GM21360 (cell line): ENCODE measurements around the gene SHANK3.

Experiments
- ATAC-seq: cut with Tn5 transposase; IDR thresholded peaks from one replicate; pipeline ENCODE4 v1.9.1; 2021; ENCODE audit warnings: mild to moderate bottlenecking, moderate library complexity; ENCODE audit not compliant: unreplicated experiment

SHANK3 gene

DNA sequence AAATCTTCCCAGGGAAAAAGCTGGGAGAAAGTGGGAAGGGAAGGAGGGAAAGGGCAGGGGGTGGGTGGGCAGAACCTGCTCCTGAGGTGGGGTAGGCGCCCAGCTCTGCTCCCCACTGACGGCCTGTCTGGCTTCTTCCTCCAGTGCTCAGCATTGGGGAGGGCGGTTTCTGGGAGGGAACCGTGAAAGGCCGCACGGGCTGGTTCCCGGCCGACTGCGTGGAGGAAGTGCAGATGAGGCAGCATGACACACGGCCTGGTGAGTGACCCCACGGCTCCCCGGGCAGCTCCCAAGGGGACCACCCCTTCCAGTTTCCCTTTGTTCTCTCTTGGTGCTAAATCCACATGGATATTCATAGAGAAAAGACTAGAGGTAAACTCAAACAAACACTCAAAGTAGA is 25.9 kb downstream of the SHANK3 start:
- ATAC-seq, result no peak

DNA sequence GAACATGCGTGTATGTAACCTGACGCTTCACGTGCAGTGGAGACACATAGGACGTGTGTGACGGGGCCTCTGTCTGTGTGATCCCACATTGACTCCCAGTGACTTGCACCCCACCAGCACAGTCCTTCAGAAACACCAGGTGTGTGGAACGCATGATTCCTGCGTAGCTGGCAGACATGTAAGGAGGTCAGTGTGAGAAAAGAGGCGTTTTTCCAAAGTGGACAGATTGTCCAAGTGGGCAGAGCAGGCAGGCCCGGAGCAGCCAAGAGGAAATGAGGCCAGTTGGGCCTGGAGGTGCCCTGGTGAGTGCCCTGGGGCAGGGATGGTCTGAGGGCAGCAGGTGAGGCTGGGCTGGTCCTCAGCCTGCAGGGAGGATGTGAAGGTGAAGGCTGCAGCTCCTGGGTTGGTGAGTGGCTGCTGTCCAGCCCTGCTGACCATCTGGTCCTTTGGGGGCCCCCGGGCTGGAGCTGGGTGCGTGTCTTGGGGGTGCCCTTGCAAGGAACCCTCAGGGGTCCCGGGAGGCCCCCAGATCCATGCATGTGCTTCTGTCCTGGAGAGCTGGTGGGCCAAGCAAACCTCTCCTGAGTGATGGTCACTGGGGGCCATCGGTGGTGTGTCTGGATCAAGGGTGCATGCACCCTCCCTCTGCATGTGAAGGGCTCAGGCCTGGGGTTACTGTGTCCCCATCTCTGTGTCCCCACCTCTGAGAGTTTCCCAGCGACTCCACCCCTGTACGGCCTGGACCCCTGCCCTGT is 26.6 kb downstream of the SHANK3 start:
- no peak for ATAC-seq

DNA sequence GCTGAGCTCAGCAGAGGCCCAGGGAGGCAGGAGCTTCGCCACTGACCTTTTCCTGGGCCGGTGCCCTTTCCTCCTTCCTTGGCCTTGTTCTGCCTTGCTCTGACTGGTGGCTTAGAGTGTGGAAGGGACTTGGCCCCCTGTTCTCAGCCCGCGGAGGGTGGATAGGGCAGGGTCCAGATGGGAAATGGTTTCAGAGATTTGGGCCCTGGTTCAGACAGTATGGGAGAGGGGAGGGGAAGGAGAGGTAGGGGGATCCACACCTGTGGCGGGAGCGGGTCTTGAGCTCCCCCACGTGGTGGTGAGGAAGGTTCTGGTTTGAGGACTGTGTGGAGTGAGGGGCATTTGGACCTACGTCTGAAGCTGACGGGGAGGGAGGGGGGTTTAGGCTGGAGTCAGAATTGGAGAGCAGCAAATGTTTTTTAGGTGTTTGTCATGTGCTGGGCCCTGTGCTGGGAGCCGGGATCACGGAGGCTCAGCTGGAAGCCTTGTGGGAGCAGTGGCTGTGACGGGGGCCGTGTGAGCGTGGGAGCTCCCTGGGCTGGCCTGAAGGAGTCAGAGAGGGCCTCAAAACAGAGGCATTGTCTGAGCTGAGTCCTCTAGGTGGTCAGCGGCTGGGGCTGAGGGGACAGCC is 27.2 kb downstream of the SHANK3 start:
- ATAC-seq, result no peak

DNA sequence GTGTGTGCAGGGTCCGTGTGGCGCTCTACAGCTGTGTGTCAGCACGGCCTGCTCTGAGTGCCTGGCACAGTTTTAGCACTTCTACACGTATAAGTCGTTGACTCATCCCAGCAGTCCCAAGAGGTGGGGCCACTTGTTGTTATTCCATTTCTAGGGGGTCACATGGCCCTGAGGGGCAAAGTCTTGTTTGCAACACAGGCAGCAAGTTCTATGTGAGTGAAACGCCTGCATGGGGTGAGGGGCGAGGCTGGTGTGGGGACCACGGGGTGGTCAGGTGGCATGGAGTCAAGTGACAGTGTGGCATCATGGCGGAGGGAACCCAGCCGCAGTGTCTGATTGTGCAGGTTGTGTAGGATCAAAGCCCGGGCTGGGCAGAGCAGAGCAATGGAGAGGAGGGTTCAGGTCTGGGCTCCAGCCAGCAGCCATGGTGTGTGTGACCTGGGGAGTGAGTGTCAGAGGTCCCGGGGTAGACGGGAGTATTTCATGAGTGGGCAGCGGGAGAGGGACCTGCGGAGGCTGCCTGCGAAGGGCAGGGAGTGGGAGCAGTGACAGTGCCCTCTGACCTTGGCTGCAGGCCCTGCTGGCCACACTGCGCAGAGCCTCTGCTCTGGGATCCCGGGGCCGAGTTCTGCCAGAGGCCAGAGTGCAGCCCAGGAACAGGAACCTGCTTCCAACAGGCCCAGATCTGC is 27.9 kb downstream of the SHANK3 start:
- ATAC-seq, result no peak

DNA sequence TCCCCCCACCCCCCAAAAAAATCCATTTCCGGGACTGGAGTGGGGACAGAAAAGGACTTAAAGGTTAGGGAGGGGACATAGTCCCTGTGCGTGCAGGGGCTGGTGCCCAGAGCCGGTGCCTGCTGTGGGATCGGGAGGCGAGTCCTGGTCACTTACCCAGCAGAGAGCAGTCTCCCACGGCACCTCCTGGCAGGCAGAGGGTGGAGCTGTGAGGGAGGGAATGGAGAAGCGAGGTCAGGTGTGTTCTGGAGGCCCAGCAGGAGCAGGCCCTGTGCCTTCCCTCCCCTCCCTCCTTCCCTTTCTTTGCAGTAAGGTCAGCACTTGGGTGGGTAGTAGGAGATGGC is 28.4 kb downstream of the SHANK3 start:
- ATAC-seq, result no peak

DNA sequence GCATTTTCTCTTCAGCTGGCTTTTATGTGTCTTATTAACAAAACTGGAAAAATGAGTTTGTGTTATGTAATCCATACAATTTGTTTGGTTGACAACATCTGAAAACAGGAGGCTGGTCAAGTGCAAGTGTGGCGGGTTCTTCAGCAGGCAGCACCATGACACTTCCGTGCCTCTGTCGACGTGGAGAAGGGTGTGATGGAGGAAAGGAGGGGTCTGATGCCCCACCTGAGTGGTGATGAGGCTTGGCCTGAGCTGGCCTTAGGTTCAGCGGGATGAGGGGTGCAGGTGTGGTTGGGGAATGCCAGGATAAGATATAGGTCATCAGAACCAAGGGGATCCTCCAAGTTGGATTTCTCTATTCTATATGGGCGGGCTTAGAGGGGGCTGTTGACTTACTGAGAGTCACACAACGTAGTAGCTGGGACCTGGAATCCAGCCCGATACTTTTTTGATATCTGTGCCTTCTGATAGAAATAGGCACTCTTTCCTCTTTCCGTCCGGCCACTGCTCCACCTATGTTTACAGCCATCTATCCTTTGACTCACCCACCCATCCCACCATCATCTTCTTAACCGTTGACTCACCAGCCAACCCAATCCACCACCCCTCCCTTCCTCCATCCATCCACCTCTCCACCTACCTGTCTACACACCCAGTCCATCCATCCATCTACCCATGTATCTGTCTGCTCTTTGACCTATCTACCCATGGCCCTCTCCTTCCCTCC is 29.0 kb downstream of the SHANK3 start:
- ATAC-seq, result no peak

DNA sequence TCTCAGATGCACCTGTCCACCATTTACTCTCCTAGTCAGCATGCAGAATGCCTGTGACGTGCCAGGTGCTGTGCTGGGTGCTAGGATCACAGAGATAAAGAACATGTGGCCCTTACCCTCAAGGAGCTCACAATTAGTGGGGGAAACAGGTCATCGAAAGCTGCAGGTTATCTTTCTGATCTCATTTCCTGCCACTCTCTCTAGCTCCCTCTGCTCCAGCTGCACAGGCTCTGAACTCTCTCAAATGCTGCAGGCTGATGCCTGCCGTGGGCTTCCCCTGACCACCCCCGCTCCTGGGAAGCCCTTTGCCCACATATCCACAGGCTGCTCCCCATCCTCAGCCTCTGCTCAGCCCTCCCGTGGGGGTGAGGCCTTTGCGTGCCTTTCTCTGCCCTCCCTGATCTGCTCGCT is 29.6 kb downstream of the SHANK3 start:
- no peak for ATAC-seq

DNA sequence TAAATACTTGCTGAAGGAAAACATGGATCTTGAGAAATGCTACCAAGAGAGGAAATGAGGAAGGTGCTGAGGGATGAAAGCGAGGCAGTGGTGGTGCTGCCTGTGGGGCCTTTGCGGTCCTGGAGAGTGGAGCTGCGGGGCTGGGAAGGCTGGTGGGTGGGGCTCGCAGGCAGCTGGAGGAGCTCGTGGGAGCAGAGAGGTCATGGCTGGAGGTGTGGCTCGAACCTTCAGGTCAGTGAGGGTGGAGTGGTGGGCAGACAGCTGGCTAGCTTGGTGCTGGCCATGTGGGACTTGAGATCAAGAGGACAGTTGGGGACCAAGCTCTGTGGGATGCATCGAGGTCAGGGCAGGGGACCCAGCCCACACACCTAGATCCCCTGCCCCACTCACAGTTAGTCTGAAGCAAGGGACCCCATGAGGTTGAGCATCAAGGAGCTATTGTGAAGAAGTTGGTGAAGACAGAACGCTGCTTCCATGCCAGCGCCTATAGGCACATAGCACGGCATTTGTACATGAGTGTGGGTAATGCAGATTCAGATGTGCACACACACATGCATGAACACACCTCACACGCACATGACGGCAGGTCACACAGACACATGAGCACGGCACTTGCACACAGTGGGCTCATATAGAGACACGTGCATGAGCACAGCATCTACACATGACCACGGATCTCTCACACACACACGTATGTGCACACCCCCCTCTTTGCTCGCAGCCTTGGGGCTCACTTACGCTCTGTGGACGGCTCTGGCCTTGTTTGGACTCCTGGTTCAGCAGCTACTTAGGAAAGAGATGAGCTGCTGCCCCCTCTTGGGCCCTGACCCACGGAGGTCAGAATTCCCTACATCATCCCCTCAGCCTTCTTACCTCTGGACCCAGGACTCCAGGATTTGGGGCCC is 30.4 kb downstream of the SHANK3 start:
- no peak for ATAC-seq

DNA sequence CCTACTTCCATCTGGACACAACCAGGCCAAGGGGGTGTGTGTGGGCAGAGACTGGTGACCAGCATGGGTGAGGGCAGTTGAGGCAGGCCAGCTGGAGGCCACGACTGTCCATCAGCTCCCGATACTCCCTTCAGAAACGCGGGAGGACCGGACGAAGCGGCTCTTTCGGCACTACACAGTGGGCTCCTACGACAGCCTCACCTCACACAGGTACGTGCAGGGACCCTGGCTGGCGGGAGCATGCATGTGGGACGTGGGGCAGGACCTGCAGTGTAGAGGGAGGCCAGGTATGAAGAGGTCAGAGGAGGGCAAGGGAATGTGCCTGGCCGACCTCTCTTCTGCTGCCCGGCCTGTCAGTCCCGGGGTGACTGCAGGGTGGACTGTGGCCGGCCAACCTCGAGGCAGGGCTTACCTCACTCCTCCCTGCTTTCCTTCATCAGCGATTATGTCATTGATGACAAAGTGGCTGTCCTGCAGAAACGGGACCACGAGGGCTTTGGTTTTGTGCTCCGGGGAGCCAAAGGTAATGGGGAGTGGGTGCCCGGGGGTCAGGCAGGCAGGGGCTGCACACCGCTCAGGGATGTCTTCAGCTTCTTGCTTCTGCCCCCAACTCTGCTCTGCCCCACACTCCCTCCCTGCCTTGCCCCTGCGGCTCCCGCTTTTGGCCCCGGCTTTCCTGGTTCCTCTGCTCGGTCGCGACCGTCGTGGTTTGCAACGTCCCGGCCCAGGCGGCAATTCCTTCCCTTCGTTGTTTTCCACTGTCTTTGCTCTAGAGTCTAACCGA is 31.3 kb downstream of the SHANK3 start:
- ATAC-seq, result no peak

DNA sequence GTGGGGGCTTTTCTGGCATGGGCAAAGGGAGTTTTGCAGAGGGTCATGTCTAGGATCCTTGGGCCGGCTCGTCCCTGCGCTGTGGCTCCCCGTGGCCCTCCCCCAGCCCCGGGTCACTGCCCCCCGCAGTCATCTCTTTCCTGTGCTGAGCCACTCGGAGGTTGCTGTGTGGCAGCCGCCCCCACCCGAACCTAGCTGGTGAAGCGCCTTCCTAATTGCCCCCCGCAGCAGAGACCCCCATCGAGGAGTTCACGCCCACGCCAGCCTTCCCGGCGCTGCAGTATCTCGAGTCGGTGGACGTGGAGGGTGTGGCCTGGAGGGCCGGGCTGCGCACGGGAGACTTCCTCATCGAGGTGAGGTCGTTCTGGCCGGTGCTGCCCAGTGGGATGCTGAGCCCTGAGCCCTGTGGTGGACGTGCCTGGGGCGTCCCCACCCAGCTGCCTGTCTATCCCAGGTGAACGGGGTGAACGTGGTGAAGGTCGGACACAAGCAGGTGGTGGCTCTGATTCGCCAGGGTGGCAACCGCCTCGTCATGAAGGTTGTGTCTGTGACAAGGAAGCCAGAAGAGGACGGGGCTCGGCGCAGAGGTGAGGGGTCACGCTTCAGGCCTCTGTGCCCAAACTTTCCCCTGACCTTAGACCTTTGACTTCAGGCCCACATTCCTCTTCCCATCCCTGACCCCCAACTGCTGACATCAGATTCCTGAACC is 32.0 kb downstream of the SHANK3 start:
- ATAC-seq, result no peak

DNA sequence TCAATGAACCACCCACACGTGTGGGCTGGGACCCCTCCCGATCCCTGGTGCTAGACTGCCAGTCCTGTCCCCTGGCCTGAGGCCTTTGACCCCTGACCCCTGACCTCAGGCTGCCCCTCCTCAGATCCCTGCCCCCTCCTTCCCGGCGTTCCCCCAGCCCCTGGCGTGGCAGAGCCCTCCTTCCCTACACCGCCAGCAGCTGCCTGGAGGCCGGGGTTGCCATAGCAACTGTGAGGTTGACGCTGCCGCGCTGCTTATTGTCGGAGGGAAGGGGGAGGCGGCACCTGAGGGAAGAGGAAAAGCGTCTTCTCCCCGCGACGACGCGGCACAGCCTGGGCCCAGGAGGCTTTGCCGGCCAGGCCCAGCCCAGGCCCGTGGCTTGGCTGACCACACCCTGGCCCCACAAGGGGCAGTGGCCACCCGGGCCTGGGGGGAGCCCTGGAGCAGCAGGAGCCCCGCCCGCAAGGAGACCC is 32.6 kb downstream of the SHANK3 start:
- no peak for ATAC-seq

DNA sequence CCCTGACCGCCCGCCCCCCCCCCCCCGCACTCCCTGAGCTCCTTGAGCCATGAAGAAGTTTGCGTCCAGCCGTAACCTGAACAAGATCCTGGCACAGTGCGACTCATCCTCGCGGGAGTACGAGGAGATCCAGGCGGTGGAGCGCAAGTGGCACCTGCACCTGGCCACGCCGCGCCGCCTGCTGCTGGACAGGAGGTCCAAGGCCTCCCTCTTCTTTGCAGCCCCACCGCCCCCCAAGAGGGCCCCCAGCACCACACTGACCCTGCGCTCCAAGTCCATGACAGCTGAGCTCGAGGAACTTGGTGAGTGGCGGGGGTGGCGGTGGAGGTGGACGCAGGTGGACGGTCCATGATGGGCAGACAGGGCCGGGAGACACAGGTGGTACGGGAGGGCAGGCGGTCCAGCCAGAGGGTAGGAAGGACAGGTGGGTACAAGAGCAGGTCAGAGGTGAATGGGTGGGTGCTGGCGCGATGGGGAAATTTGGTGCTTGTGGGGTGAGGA is 33.3 kb downstream of the SHANK3 start:
- ATAC-seq, result no peak

DNA sequence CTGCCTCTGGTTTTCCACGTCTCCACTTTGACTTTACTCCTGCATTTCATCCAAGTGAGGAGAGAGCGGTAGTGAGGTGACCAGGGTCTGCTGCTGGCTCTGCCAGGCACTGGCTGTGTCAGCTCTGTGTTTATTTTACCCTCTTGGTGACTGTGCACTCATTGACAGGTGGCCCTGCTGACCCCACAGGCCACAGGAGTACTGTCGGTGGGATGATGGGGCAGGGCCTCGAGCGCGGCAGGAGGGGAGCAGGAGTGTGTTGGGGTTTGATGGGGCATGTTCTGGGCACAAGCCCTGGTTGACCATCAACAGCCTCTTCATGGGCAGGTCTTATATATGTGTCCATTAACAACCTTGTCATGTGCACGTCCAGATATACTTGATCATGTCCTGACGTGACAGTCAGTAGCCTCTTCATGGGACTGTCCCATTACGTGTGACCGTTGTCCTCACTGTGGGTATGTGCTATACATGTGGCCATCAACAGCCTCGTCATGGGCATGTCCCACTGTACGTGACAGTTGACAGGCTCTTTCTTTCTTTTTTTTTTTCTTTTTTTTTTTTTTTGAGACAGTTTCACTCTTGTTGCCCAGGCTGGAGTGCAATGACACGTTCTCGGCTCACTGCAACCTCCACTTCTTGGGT is 34.0 kb downstream of the SHANK3 start:
- no peak for ATAC-seq

DNA sequence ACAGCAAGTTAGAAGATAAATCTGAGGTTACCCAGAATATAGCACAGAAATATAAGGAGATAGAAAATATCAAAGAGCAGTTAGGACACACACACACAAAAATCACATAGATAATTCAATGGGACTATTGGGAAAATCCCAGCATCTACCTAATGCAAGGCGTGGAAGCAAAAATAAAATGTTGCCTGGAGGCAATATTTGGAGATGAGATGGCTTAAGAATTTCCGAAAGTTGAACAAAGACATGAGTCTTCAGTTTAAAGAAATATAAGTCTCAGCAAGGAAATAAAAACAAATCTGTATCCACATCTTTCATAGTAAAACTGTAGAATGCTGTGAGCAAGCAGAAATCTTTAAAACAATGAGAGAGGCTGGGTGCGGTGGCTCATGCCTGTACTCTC is 35.9 kb downstream of the SHANK3 start:
- no peak for ATAC-seq

DNA sequence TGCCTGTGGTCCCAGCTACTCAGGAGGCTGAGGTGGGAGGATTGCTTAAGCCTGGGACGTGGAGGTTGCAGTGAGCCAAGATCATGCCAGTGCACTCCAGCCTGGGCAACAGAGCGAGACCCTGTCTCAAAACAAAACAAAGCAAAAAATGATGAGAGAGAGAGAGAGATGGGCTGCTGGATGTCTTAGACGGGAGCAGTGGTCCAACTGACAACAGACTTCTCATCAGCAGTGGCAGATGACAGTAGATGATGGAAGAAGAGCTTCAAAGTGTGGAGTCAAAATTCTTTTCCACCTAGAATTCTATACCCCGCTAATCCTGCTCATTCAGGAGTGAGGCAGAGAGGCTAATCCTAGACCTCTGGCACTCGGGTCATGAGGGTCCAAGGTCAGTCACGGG is 36.4 kb downstream of the SHANK3 start:
- ATAC-seq, result no peak

DNA sequence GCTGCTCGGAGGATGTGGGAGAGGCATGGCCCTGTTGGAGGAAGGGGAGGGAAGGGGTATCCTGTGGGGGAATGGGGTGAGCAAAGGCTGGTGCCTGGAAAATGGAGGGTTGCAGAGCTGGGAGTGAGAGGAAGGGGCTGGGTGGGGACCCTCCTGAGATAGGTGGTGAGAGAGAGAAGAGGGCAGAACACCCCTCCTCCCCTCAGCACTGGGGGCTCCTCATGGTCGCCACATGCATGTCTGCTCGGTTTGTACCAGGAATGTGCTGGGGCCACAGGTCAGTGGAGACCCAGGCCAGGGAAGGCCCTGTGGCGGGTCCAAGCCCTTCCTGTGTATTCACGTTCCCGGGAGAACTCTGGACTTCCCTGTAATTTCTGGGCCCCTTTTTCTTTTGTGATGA is 37.6 kb downstream of the SHANK3 start:
- no peak for ATAC-seq

DNA sequence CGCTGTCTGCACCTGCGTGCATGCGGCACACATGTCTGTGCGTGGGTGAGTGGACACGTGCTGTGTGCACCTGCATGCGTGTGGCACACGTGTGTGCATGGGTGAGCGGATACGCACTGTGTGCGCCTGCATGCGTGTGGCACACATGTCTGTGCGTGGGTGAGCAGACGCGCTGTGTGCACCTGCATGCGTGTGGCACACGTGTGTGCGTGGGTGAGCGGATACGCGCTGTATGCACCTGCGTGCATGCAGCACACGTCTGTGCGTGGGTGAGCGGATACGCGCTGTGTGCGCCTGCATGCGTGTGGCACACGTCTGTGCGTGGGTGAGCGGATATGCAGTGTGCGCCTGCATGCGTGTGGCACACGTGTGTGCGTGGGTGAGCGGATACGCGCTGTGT is 38.3 kb downstream of the SHANK3 start:
- no peak for ATAC-seq
